CD14-positive monocyte (primary cell): ENCODE measurements around the gene PDIA5. TPM values are rescaled to one million over a fixed set of nuclear protein-coding genes. Genes with fewer than 3 reads are reported as not detected.
A peak's percentile ranks its signal among the peaks of the same experiment; 100 is the strongest.

Source experiments
- DNase-seq, 3 donors: peaks; one replicate each; pipeline ENCODE4 v3.0.0-alpha.2; 2011 to 2022
- H2AFZ ChIP-seq: 2 replicates; pipeline ENCODE4 v1.6.0; 2012; ENCODE audit warnings: mild to moderate bottlenecking, low read depth, low read length, inconsistent platforms; ENCODE audit not compliant: insufficient read depth, poor library complexity, severe bottlenecking
- H3K27ac ChIP-seq, 2 donors: 1 replicate in 1 of 2; 2 replicates in 1 of 2; pipeline ENCODE4 v1.5.1; 2012 to 2013; ENCODE audit warnings: low read length in 2 of 2, control low read depth in 1 of 2, inconsistent platforms in 1 of 2, low read depth in 1 of 2, mild to moderate bottlenecking in 1 of 2
- H3K27me3 ChIP-seq, 2 donors: one replicate each; pipeline versions ENCODE4 v1.6.0 to v1.6.1; 2011 to 2013; ENCODE audit warnings: low read length in 2 of 2; ENCODE audit not compliant: control insufficient read depth in 2 of 2, insufficient read depth in 2 of 2
- H3K36me3 ChIP-seq, 2 donors: replicated peaks in 1 of 2; 1 replicate in 1 of 2; 2 replicates in 1 of 2; pipeline versions ENCODE4 v1.5.1 to v1.6.1; 2012 to 2013; ENCODE audit warnings: low read length in 2 of 2, control low read depth in 1 of 2, inconsistent platforms in 1 of 2, mild to moderate bottlenecking in 1 of 2; ENCODE audit not compliant: insufficient read depth in 2 of 2, control insufficient read depth in 1 of 2
- H3K4me1 ChIP-seq, 2 donors: 1 replicate in 1 of 2; 2 replicates in 1 of 2; pipeline versions ENCODE4 v1.5.1 to v1.6.1; 2012 to 2013; ENCODE audit warnings: low read length in 2 of 2, control low read depth in 1 of 2, inconsistent platforms in 1 of 2, mild to moderate bottlenecking in 1 of 2, moderate library complexity in 1 of 2; ENCODE audit not compliant: insufficient read depth in 2 of 2, control insufficient read depth in 1 of 2
- H3K4me2 ChIP-seq: replicated peaks from 2 replicates; pipeline ENCODE3; 2012; ENCODE audit warnings: low read length, moderate library complexity, mild to moderate bottlenecking; ENCODE audit not compliant: poor library complexity, severe bottlenecking; ENCODE audit errors: extremely low read depth
- H3K4me3 ChIP-seq, 3 experiments: fragments of 200-600 bp in 1 of 3; sonication (generic) in 1 of 3; replicated peaks in 1 of 3; 1 replicate in 2 of 3; 2 replicates in 1 of 3; pipeline ENCODE4 v1.5.1; 2011 to 2013; ENCODE audit warnings: low read length in 3 of 3, mild to moderate bottlenecking in 3 of 3, control low read depth in 2 of 3, low read depth in 2 of 3, inconsistent platforms in 1 of 3, moderate library complexity in 1 of 3
- H3K79me2 ChIP-seq: 2 replicates; pipeline ENCODE4 v1.6.0; 2012; ENCODE audit warnings: mild to moderate bottlenecking, control low read depth, inconsistent platforms, low read length, moderate library complexity; ENCODE audit not compliant: insufficient read depth
- H3K9ac ChIP-seq: 2 replicates; pipeline ENCODE4 v1.6.0; 2017; ENCODE audit warnings: low read length, mild to moderate bottlenecking; ENCODE audit not compliant: insufficient read depth, poor library complexity, severe bottlenecking
- H3K9me3 ChIP-seq, 2 donors: replicated peaks in 1 of 2; 1 replicate in 1 of 2; 2 replicates in 1 of 2; pipeline versions ENCODE4 v1.5.1 to v1.6.1; 2012 to 2013; ENCODE audit warnings: low read length in 2 of 2, control low read depth in 1 of 2; ENCODE audit not compliant: control insufficient read depth in 1 of 2, insufficient read depth in 1 of 2
- H4K20me1 ChIP-seq: 2 replicates; pipeline ENCODE4 v1.6.0; 2012; ENCODE audit warnings: mild to moderate bottlenecking, low read length, control low read depth, moderate library complexity; ENCODE audit not compliant: insufficient read depth
- H3K27ac Mint-ChIP-seq, 7 donors: one replicate each; pipeline ENCODE4 v1.8.0; 2020; ENCODE audit warnings: mild to moderate bottlenecking in 7 of 7, mixed read lengths in 7 of 7, moderate library complexity in 6 of 7, inconsistent platforms in 2 of 7
- H3K27me3 Mint-ChIP-seq, 3 donors: one replicate each; pipeline ENCODE4 v1.8.0; 2021 to 2022; ENCODE audit warnings: low read depth in 3 of 3, mild to moderate bottlenecking in 3 of 3, mixed read lengths in 3 of 3, moderate library complexity in 3 of 3, inconsistent platforms in 1 of 3
- H3K36me3 Mint-ChIP-seq, 2 donors: one replicate each; pipeline ENCODE4 v1.8.0; 2020; ENCODE audit warnings: mixed read lengths in 2 of 2, inconsistent platforms in 1 of 2, mild to moderate bottlenecking in 1 of 2
- H3K4me1 Mint-ChIP-seq: one replicate; pipeline ENCODE4 v1.8.0; 2020; ENCODE audit warnings: mild to moderate bottlenecking, mixed read lengths
- H3K4me3 Mint-ChIP-seq, 2 donors: one replicate each; pipeline ENCODE4 v1.8.0; 2020; ENCODE audit warnings: mild to moderate bottlenecking in 2 of 2, mixed read lengths in 2 of 2, moderate library complexity in 1 of 2
- H3K9me3 Mint-ChIP-seq, 7 donors: one replicate each; pipeline ENCODE4 v1.8.0; 2020 to 2022; ENCODE audit warnings: mixed read lengths in 7 of 7, mild to moderate bottlenecking in 6 of 7, moderate library complexity in 6 of 7, inconsistent platforms in 2 of 7
- CTCF ChIP-seq: fragments of 200-600 bp; IDR thresholded peaks from one replicate; pipeline ENCODE4 v1.8.0; 2022; ENCODE audit warnings: antibody characterized with exemption, mild to moderate bottlenecking
- WGBS: methylation state at CpG from one replicate; pipeline ENCODE4 v1.1.5; 2013; ENCODE audit warnings: missing lambda C conversion rate; ENCODE audit not compliant: insufficient coverage; 5-methylcytosine and 5-hydroxymethylcytosine counted together
- intact Hi-C, 2 donors: fragments of 100-400 bp; cut with micrococcal nuclease; formaldehyde crosslinking; loops; one replicate each; pipeline versions ENCODE4 v1.15.0 to v1.15.1; 2023
- polyA plus RNA-seq, 3 donors: library from polyadenylated mRNA; depleted of rRNA in 1 of 3; unstranded in 2 of 3; stranded (reverse) in 1 of 3; fragments of 300-500 nt in 2 of 3; fragments of >200 nt in 1 of 3; fragmentation: Illumina TruSeq in 2 of 3; gene quantifications; 1 replicate in 2 of 3; 2 replicates in 1 of 3; pipeline ENCODE4 v1.2.3, GENCODE V29; 2012 to 2021

PDIA5 gene
- polyA plus RNA-seq, 3 donors = 7.1 to 10.0 (median 9.2) TPM

GRCh38 chr3:123148772-123149171 is 81.9 kb downstream of the PDIA5 start:
- peaks cover 22 to 25% of the 10 kb centered on the region in 2 donors for H3K4me1 ChIP-seq
- intact Hi-C loops = no loop called here
- no peak overlapping the region for H3K4me3 Mint-ChIP-seq
- 99% methylated on average over 8 of the region's 8 CpGs for WGBS
- H3K27ac ChIP-seq = no peak overlapping the region
- no peaks in the 10 kb centered on the region for H3K79me2 ChIP-seq
- peaks cover 17% of the 10 kb centered on the region for H3K4me1 Mint-ChIP-seq
- no peaks in the 10 kb centered on the region for H3K9me3 ChIP-seq
- no peak overlapping the region for H2AFZ ChIP-seq
- DNase-seq = no peak
- peaks cover 0 to 2% (median 1%) of the 10 kb centered on the region in 3 donors for H3K27me3 Mint-ChIP-seq
- H3K4me3 ChIP-seq = no peak overlapping the region
- peaks cover 50 to 67% of the 10 kb centered on the region in 2 donors for H3K36me3 Mint-ChIP-seq
- H3K4me2 ChIP-seq = no peak overlapping the region
- H3K9ac ChIP-seq = no peak overlapping the region
- TF ChIP-seq CTCF = no peak
- H3K27me3 ChIP-seq = no peaks in the 10 kb centered on the region
- no peaks in the 10 kb centered on the region for H4K20me1 ChIP-seq
- H3K27ac Mint-ChIP-seq = peak overlapping the region in 3 of 7 donors; percentile 1 to 82 (median 5)
- peaks cover 24 to 64% of the 10 kb centered on the region in 2 donors for H3K36me3 ChIP-seq
- H3K9me3 Mint-ChIP-seq = peaks cover 1 to 8% (median 4%) of the 10 kb centered on the region in 7 donors

- Mint-ChIP-seq H3K27ac (peak overlapping the region in 1 of 7 donors; percentile 67), H3K9me3 (peaks cover 1 to 8% (median 4%) of the 10 kb centered on the region in 7 donors), H3K27me3 (peaks cover 0 to 2% (median 1%) of the 10 kb centered on the region in 3 donors), H3K4me1 (peaks cover 25% of the 10 kb centered on the region), H3K36me3 (peaks cover 48 to 60% of the 10 kb centered on the region in 2 donors), H3K4me3 (no peak overlapping the region)
- no peaks in the 10 kb centered on the region for H3K9me3 ChIP-seq
- intact Hi-C loops = no loop called here
- no peak overlapping the region for H3K4me3 ChIP-seq
- no peak overlapping the region for H3K4me2 ChIP-seq
- no peaks in the 10 kb centered on the region for H4K20me1 ChIP-seq
- no peak overlapping the region for H3K9ac ChIP-seq
- H3K4me1 ChIP-seq = peaks cover 30 to 32% of the 10 kb centered on the region in 2 donors
- peak overlapping the region in 1 of 2 donors; percentile 8 for H3K27ac ChIP-seq
- WGBS = 100% methylated on average over 1 of the region's 3 CpGs
- no peaks in the 10 kb centered on the region for H3K27me3 ChIP-seq
- H2AFZ ChIP-seq = no peak overlapping the region
- DNase-seq = no peak
- TF ChIP-seq CTCF = no peak
- H3K36me3 ChIP-seq = peaks cover 24 to 64% of the 10 kb centered on the region in 2 donors
- no peaks in the 10 kb centered on the region for H3K79me2 ChIP-seq
Measured at GRCh38 chr3:123149525-123149924, 82.7 kb downstream of the PDIA5 start.
